GM23338 (cell line): Measurements from ENCODE around the gene TBCEL. TPM values are rescaled to one million over a fixed set of nuclear protein-coding genes. Genes with fewer than 3 reads are reported as not detected.

Experiments
- ATAC-seq: fragments of 200-7000 bp; cut with Tn5 transposase; 3 replicates; pipeline ENCODE4 v1.9.1; 2020
- DNase-seq: peaks from one replicate; pipeline ENCODE4 v3.0.0-alpha.2; 2015; ENCODE audit warnings: low spot score
- H2AFZ ChIP-seq: fragments of 200-600 bp; sonication (generic); 2 replicates; pipeline ENCODE4 v1.8.0; 2016; ENCODE audit warnings: antibody characterized with exemption, mild to moderate bottlenecking, moderate library complexity
- H3F3A ChIP-seq: fragments of 200-600 bp; sonication (generic); replicated peaks from 2 replicates; pipeline ENCODE4 v1.8.0; 2017; ENCODE audit warnings: antibody characterized with exemption, mixed run types, low read depth
- H3K27ac ChIP-seq: fragments of 200-600 bp; sonication (generic); 2 replicates; pipeline ENCODE4 v1.6.1; 2016; ENCODE audit warnings: low read depth
- H3K27me3 ChIP-seq: fragments of 200-600 bp; sonication (generic); 2 replicates; pipeline ENCODE4 v1.8.0; 2016; ENCODE audit warnings: mild to moderate bottlenecking, mixed run types, moderate library complexity; ENCODE audit not compliant: insufficient read depth
- H3K36me3 ChIP-seq: fragments of 200-600 bp; sonication (generic); 2 replicates; pipeline ENCODE4 v1.8.0; 2016; ENCODE audit warnings: mild to moderate bottlenecking; ENCODE audit not compliant: insufficient read depth
- H3K4me1 ChIP-seq: fragments of 200-600 bp; sonication (generic); 2 replicates; pipeline ENCODE4 v1.8.0; 2016; ENCODE audit warnings: mild to moderate bottlenecking, moderate library complexity; ENCODE audit not compliant: insufficient read depth
- H3K4me2 ChIP-seq: fragments of 200-600 bp; sonication (generic); 2 replicates; pipeline ENCODE4 v1.7.1; 2017; ENCODE audit warnings: mixed run types
- H3K4me3 ChIP-seq: fragments of 200-600 bp; sonication (generic); 2 replicates; pipeline ENCODE4 v1.6.1; 2016; ENCODE audit warnings: mixed run types
- H3K79me2 ChIP-seq: fragments of 200-600 bp; sonication (generic); replicated peaks from 2 replicates; pipeline ENCODE4 v1.8.0; 2017; ENCODE audit warnings: mild to moderate bottlenecking; ENCODE audit not compliant: insufficient read depth
- H3K9me2 ChIP-seq: fragments of 200-600 bp; sonication (generic); 2 replicates; pipeline ENCODE4 v1.8.0; 2017; ENCODE audit not compliant: insufficient read depth
- H4K20me1 ChIP-seq: fragments of 200-600 bp; sonication (generic); replicated peaks from 2 replicates; pipeline ENCODE4 v1.8.0; 2017; ENCODE audit warnings: mild to moderate bottlenecking; ENCODE audit not compliant: insufficient read depth
- H3K27ac Mint-ChIP-seq: 2 replicates; pipeline ENCODE4 v1.8.0; 2020; ENCODE audit warnings: inconsistent platforms, mild to moderate bottlenecking, moderate library complexity, mixed read lengths
- H3K27me3 Mint-ChIP-seq: 3 replicates; pipeline ENCODE4 v1.8.0; 2022; ENCODE audit warnings: low read depth, mild to moderate bottlenecking, moderate library complexity, mixed read lengths, inconsistent platforms; ENCODE audit not compliant: insufficient read depth, poor library complexity
- H3K36me3 Mint-ChIP-seq: 3 replicates; pipeline ENCODE4 v1.8.0; 2021; ENCODE audit warnings: low read depth, mild to moderate bottlenecking, inconsistent platforms, moderate library complexity, mixed read lengths
- H3K4me1 Mint-ChIP-seq: 3 replicates; pipeline ENCODE4 v1.8.0; 2020; ENCODE audit warnings: mild to moderate bottlenecking, inconsistent platforms, mixed read lengths
- H3K4me3 Mint-ChIP-seq: 3 replicates; pipeline ENCODE4 v1.8.0; 2021; ENCODE audit warnings: moderate library complexity, mild to moderate bottlenecking, inconsistent platforms, mixed read lengths
- H3K9me3 Mint-ChIP-seq: 3 replicates; pipeline ENCODE4 v1.8.0; 2020; ENCODE audit warnings: moderate library complexity, mild to moderate bottlenecking, inconsistent platforms, mixed read lengths
- CREB1 ChIP-seq: fragments of 250-450 bp; sonication (Bioruptor Pico); IDR thresholded peaks from 2 replicates; pipeline ENCODE4 v1.5.0; 2020; ENCODE audit warnings: low read depth, mild to moderate bottlenecking, moderate library complexity
- EZH2phosphoT487 ChIP-seq: fragments of 200-600 bp; sonication (generic); IDR thresholded peaks from one replicate; pipeline ENCODE4 v1.8.1; 2018; ENCODE audit warnings: antibody characterized with exemption; ENCODE audit not compliant: unreplicated experiment
- NANOG ChIP-seq: IDR thresholded peaks from 2 replicates; pipeline ENCODE4 v1.6.1; 2016; ENCODE audit warnings: antibody characterized with exemption, borderline replicate concordance
- POLR2AphosphoS5 ChIP-seq: IDR thresholded peaks from 2 replicates; pipeline ENCODE4 v1.6.1; 2016; ENCODE audit warnings: antibody characterized with exemption, low read depth
- STAT1 ChIP-seq: IDR thresholded peaks from one replicate; pipeline ENCODE4 v1.6.1; 2016; ENCODE audit warnings: antibody characterized with exemption; ENCODE audit not compliant: unreplicated experiment
- ZNF331 ChIP-seq: fragments of 250-450 bp; sonication (Bioruptor Pico); IDR thresholded peaks from 2 replicates; pipeline ENCODE4 v1.5.0; 2020; ENCODE audit warnings: low read depth, mild to moderate bottlenecking, moderate library complexity
- polyA plus RNA-seq: library from polyadenylated mRNA; unstranded; fragments of >200 nt; fragmentation: Nextera tagmentation; extraction: Ambion mirVana; gene quantifications from 2 replicates; pipeline ENCODE4 v1.2.1, GENCODE V29; 2016
- total RNA-seq: library from RNA; depleted of rRNA; stranded (reverse); fragments of >200 nt; shearing (Covaris generic); gene quantifications from 2 replicates; pipeline ENCODE4 v1.2.3, GENCODE V29; 2014
- TF ChIP-seq, protein P1 (sequence below): fragments of 250-450 bp; sonication (Bioruptor Pico); IDR thresholded peaks from 2 replicates; pipeline ENCODE4 v1.5.0; 2020; ENCODE audit warnings: mild to moderate bottlenecking, moderate library complexity
- TF ChIP-seq, protein P2 (sequence below), 2 experiments: fragments of 200-600 bp in 1 of 2; sonication (generic) in 1 of 2; conservative IDR thresholded peaks; 2 replicates each; pipeline versions ENCODE4 v1.5.1 to v1.6.1; 2016 to 2017; ENCODE audit warnings: antibody characterized with exemption in 2 of 2, low read depth in 2 of 2, mild to moderate bottlenecking in 2 of 2, moderate library complexity in 1 of 2
- TF ChIP-seq, protein P3 (sequence below): IDR thresholded peaks from 2 replicates; pipeline ENCODE4 v1.6.1; 2016; ENCODE audit warnings: antibody characterized with exemption

Gene TBCEL
- total and polyA plus RNA-seq, 2 experiments from 2014 or later = 5.4 to 16.2 TPM

DNA sequence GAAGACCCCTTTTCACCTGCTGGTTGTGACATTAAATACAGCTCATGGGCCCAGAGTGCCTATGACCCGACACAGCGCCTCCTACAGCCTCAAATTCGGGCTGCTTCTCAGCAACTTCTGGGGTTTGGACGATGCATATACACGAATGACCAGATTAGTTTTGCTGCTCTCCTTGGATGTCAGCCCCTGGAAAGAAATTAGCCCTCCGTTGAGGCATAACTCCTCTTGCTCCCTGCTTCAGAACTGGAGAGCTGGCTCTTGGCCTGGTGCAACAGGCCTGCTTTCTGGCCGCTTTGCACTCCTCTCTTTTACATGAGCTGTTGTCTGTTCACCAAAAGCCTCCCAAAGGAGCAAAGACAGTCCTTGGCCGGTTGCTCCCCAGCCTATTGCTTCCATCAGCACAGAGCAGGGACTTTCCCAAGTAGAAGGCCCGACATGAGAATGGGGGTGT is 80.4 kb downstream of the TBCEL start (continued):
- TF ChIP-seq, protein P1, sequence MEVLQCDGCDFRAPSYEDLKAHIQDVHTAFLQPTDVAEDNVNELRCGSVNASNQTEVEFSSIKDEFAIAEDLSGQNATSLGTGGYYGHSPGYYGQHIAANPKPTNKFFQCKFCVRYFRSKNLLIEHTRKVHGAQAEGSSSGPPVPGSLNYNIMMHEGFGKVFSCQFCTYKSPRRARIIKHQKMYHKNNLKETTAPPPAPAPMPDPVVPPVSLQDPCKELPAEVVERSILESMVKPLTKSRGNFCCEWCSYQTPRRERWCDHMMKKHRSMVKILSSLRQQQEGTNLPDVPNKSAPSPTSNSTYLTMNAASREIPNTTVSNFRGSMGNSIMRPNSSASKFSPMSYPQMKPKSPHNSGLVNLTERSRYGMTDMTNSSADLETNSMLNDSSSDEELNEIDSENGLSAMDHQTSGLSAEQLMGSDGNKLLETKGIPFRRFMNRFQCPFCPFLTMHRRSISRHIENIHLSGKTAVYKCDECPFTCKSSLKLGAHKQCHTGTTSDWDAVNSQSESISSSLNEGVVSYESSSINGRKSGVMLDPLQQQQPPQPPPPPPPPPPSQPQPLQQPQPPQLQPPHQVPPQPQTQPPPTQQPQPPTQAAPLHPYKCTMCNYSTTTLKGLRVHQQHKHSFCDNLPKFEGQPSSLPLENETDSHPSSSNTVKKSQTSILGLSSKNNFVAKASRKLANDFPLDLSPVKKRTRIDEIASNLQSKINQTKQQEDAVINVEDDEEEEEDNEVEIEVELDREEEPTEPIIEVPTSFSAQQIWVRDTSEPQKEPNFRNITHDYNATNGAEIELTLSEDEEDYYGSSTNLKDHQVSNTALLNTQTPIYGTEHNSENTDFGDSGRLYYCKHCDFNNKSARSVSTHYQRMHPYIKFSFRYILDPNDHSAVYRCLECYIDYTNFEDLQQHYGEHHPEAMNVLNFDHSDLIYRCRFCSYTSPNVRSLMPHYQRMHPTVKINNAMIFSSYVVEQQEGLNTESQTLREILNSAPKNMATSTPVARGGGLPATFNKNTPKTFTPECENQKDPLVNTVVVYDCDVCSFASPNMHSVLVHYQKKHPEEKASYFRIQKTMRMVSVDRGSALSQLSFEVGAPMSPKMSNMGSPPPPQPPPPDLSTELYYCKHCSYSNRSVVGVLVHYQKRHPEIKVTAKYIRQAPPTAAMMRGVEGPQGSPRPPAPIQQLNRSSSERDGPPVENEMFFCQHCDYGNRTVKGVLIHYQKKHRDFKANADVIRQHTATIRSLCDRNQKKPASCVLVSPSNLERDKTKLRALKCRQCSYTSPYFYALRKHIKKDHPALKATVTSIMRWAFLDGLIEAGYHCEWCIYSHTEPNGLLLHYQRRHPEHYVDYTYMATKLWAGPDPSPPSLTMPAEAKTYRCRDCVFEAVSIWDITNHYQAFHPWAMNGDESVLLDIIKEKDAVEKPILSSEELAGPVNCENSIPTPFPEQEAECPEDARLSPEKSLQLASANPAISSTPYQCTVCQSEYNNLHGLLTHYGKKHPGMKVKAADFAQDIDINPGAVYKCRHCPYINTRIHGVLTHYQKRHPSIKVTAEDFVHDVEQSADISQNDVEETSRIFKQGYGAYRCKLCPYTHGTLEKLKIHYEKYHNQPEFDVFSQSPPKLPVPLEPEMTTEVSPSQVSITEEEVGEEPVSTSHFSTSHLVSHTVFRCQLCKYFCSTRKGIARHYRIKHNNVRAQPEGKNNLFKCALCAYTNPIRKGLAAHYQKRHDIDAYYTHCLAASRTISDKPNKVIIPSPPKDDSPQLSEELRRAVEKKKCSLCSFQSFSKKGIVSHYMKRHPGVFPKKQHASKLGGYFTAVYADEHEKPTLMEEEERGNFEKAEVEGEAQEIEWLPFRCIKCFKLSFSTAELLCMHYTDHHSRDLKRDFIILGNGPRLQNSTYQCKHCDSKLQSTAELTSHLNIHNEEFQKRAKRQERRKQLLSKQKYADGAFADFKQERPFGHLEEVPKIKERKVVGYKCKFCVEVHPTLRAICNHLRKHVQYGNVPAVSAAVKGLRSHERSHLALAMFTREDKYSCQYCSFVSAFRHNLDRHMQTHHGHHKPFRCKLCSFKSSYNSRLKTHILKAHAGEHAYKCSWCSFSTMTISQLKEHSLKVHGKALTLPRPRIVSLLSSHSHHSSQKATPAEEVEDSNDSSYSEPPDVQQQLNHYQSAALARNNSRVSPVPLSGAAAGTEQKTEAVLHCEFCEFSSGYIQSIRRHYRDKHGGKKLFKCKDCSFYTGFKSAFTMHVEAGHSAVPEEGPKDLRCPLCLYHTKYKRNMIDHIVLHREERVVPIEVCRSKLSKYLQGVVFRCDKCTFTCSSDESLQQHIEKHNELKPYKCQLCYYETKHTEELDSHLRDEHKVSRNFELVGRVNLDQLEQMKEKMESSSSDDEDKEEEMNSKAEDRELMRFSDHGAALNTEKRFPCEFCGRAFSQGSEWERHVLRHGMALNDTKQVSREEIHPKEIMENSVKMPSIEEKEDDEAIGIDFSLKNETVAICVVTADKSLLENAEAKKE (CRISPR knock-in tag) = no peak
- TF ChIP-seq, protein P2, sequence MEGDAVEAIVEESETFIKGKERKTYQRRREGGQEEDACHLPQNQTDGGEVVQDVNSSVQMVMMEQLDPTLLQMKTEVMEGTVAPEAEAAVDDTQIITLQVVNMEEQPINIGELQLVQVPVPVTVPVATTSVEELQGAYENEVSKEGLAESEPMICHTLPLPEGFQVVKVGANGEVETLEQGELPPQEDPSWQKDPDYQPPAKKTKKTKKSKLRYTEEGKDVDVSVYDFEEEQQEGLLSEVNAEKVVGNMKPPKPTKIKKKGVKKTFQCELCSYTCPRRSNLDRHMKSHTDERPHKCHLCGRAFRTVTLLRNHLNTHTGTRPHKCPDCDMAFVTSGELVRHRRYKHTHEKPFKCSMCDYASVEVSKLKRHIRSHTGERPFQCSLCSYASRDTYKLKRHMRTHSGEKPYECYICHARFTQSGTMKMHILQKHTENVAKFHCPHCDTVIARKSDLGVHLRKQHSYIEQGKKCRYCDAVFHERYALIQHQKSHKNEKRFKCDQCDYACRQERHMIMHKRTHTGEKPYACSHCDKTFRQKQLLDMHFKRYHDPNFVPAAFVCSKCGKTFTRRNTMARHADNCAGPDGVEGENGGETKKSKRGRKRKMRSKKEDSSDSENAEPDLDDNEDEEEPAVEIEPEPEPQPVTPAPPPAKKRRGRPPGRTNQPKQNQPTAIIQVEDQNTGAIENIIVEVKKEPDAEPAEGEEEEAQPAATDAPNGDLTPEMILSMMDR (conservative IDR thresholded peaks at IDR 0.05; ENCODE audit: low read depth in 2 of 2) = peak; percentile 74 to 81
- TF ChIP-seq STAT1 (no peak), ZNF331 (no peak)

DNA sequence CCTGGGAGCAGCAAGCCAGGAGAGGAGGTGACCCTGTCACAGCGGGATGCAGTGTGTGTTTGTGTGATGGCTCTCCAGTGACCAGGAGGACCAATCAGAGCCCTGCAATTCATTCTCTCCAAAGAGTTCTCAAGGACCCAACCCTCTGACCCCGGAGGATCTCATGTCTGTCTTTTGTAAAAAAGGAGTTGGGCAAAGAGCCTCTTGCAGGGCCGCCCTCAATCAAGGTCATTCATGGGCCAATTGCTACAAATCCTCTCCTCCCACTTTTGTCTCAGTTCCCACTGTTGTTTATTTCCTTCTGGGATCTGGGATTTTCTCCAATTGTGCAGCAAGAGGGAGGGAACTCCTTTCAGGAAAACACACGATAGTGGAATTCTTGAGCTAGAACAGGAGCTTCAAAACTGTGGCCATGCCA is 81.2 kb downstream of the TBCEL start:
- H3K36me3 Mint-ChIP-seq = no peaks in the 10 kb centered on the region
- Histone ChIP-seq H3K79me2 (no peaks in the 10 kb centered on the region), H3K36me3 (no peaks in the 10 kb centered on the region), H3K4me3 (no peak overlapping the region), H3K9me2 (0 out of 2 replicates have a peak, but pooled peaks cover 3% of the 10 kb centered on the region), H3K4me1 (peaks cover 15% of the 10 kb centered on the region), H3K27me3 (no peaks in the 10 kb centered on the region), H3K27ac (no peak overlapping the region), H3F3A (no peaks in the 10 kb centered on the region), H4K20me1 (no peaks in the 10 kb centered on the region), H3K4me2 (no peak overlapping the region), H2AFZ (no peak overlapping the region)
- H3K27ac Mint-ChIP-seq = no peak overlapping the region
- no peaks in the 10 kb centered on the region for H3K9me3 Mint-ChIP-seq
- H3K27me3 Mint-ChIP-seq = no peaks in the 10 kb centered on the region
- ATAC-seq (no peak), DNase-seq (no peak)
- H3K4me1 Mint-ChIP-seq = peaks cover 29% of the 10 kb centered on the region
- no peak overlapping the region for H3K4me3 Mint-ChIP-seq
- TF ChIP-seq NANOG = no peak
- no peak for TF ChIP-seq EZH2phosphoT487
- TF ChIP-seq, protein P3, sequence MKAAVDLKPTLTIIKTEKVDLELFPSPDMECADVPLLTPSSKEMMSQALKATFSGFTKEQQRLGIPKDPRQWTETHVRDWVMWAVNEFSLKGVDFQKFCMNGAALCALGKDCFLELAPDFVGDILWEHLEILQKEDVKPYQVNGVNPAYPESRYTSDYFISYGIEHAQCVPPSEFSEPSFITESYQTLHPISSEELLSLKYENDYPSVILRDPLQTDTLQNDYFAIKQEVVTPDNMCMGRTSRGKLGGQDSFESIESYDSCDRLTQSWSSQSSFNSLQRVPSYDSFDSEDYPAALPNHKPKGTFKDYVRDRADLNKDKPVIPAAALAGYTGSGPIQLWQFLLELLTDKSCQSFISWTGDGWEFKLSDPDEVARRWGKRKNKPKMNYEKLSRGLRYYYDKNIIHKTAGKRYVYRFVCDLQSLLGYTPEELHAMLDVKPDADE = no peak
- no peak for TF ChIP-seq CREB1
- TF ChIP-seq POLR2AphosphoS5 = no peak
- TF ChIP-seq, protein P2 (conservative IDR thresholded peaks at IDR 0.05; ENCODE audit: low read depth in 2 of 2) = no peak
- no peak for TF ChIP-seq STAT1
